ENCODE measurements around the gene TERB1. TPM values are rescaled to one million over a fixed set of nuclear protein-coding genes. Genes with fewer than 3 reads are reported as not detected.
"Not testable (repeated sequence)": the region's sequence is repeated elsewhere in the genome, so short reads cannot be mapped to it uniquely, and the experiment has no call there.

TERB1 gene
- total and polyA plus RNA-seq, 11 donors: not detected

DNA sequence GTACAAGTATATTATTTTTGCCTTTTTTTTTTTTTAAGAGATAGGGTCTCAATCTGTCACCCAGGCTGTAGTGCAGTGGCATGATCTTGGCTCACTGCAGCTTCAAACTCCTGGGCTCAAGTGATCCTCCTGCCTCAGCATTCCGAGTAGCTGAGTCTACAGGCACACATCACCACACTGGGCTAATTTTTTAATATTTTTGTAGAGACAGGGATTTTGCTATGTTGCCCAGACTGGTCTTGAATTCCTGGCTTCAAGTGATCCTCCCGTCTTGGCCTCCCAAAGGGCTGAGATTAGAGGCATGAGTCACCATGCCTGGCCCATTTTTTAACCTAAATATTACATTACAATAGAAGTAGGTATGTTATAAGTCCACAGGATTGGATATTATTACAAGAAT is 3.2 kb downstream of the TERB1 start:
- intact Hi-C loops (cut with DNase I): no loop called here
- DNase-seq (no peak), ATAC-seq (no peak)
- H3K27ac ChIP-seq: no peak overlapping the region
- TF ChIP-seq, protein P1, sequence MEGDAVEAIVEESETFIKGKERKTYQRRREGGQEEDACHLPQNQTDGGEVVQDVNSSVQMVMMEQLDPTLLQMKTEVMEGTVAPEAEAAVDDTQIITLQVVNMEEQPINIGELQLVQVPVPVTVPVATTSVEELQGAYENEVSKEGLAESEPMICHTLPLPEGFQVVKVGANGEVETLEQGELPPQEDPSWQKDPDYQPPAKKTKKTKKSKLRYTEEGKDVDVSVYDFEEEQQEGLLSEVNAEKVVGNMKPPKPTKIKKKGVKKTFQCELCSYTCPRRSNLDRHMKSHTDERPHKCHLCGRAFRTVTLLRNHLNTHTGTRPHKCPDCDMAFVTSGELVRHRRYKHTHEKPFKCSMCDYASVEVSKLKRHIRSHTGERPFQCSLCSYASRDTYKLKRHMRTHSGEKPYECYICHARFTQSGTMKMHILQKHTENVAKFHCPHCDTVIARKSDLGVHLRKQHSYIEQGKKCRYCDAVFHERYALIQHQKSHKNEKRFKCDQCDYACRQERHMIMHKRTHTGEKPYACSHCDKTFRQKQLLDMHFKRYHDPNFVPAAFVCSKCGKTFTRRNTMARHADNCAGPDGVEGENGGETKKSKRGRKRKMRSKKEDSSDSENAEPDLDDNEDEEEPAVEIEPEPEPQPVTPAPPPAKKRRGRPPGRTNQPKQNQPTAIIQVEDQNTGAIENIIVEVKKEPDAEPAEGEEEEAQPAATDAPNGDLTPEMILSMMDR (IDR thresholded peaks at IDR 0.05): no peak
- no peak for TF ChIP-seq POLR2A (IDR thresholded peaks at IDR 0.05)
- H3K4me3 ChIP-seq: no peak overlapping the region
- no peaks in the 10 kb centered on the region for H3K27me3 ChIP-seq
- H3K9me3 ChIP-seq: no peaks in the 10 kb centered on the region
- no peaks in the 10 kb centered on the region for H3K4me1 ChIP-seq
- H3K36me3 ChIP-seq: peaks cover 0 to 22% (median 19%) of the 10 kb centered on the region in 9 donors
- WGBS, 4 donors: 86 to 92% (median 87%) methylated on average over 2 of the region's 2 CpGs

GRCh38 chr16:66793984-66794383 is 7.4 kb downstream of the TERB1 start:
- H3K27me3 ChIP-seq; ATAC-seq; H3K4me1 ChIP-seq; H3K4me3 ChIP-seq; DNase-seq; H3K36me3 ChIP-seq; H3K9me3 ChIP-seq; H3K27ac ChIP-seq; intact Hi-C loops (cut with DNase I): not testable (repeated sequence)
- WGBS, 4 donors: 87 to 91% (median 90%) methylated on average over 6 of the region's 6 CpGs

DNA sequence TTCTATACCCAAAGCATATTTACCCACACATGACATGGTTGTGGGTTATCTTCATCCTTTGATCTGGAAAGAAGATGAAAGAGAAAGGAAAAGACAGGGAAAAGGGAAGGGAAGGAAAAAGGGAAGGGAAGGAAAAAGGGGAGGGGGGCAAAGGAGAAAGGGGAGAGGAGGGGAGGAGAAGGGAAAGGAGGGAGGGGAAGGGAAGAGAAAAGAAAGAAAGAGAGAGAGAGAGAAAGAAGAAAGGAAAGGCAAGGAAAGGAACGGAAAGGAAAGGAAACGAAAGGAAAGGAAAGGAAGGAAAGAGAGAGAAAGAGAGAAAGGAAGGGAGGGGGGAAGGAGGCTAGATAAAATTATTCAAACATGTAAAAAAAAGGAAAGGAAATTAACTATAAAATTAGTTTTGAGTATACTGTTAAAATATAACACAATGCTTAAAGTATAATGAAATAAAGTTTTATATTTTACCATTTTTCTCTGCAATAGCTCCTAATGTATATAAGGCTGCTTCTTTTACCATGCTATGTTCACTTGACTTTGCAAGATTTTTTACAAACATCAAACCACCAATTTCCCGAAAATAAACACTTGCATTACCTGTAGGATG is 11.2 kb downstream of the TERB1 start:
- H3K27ac ChIP-seq: no peak overlapping the region
- no peaks in the 10 kb centered on the region for H3K36me3 ChIP-seq
- TF ChIP-seq POLR2A (IDR thresholded peaks at IDR 0.05): no peak
- H3K27me3 ChIP-seq: no peaks in the 10 kb centered on the region
- no peaks in the 10 kb centered on the region for H3K4me1 ChIP-seq
- H3K9me3 ChIP-seq: no peaks in the 10 kb centered on the region
- ATAC-seq (no peak), DNase-seq (no peak)
- intact Hi-C loops (cut with DNase I): no loop called here
- H3K4me3 ChIP-seq: no peak overlapping the region
- 50 to 60% (median 56%) methylated on average over 3 of the region's 3 CpGs for WGBS, 4 donors

- DNase-seq (no peak), ATAC-seq (no peak)
- Histone ChIP-seq H3K9me3 (no peaks in the 10 kb centered on the region), H3K27ac (no peak overlapping the region), H3K4me3 (no peak overlapping the region), H3K27me3 (no peaks in the 10 kb centered on the region), H3K4me1 (no peaks in the 10 kb centered on the region), H3K36me3 (no peaks in the 10 kb centered on the region)
- intact Hi-C loops (cut with DNase I): no loop called here
- no peak for TF ChIP-seq POLR2A (IDR thresholded peaks at IDR 0.05)
- TF ChIP-seq, protein P1 (IDR thresholded peaks at IDR 0.05): no peak
- 75 to 98% (median 95%) methylated on average over 2 of the region's 2 CpGs for WGBS, 4 donors
Observed at GRCh38 chr16:66787427-66787826, 14.0 kb downstream of the TERB1 start.

DNA sequence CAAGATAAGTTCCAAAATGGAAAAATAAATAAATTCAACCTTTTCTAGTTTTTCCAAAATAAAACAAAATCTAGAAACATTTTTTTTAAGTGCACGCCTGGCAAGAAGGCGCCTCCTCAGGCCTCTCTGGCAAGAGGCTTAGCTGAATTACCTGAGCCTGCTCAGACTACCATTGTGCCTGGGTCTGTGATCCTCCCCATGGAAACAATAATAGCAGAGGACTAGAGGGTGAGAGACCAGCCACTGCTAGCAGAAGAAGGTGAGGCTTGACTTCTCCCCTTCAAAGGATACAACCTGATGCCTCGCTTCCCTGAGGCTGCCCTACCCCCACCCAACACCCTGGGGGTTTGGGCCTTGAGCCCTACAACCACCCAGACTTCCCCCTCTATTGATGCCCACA is 14.8 kb downstream of the TERB1 start:
- intact Hi-C loops (cut with DNase I): no loop called here
- WGBS, 4 donors: 96 to 98% (median 97%) methylated on average over 3 of the region's 3 CpGs
- no peak for DNase-seq
- no peak overlapping the region for H3K27ac ChIP-seq
- no peaks in the 10 kb centered on the region for H3K36me3 ChIP-seq
- no peaks in the 10 kb centered on the region for H3K27me3 ChIP-seq
- no peak for TF ChIP-seq POLR2A (IDR thresholded peaks at IDR 0.05)
- TF ChIP-seq, protein P1 (IDR thresholded peaks at IDR 0.05): no peak
- H3K4me3 ChIP-seq: no peak overlapping the region
- no peak for ATAC-seq
- no peaks in the 10 kb centered on the region for H3K9me3 ChIP-seq
- no peaks in the 10 kb centered on the region for H3K4me1 ChIP-seq
